KBM-7 (cell line): ENCODE results near the gene SFXN1.
"Not testable (repeated sequence)": the region's sequence is repeated elsewhere in the genome, so short reads cannot be mapped to it uniquely, and the experiment has no call there.

Source experiments
- DNase-seq: peaks from one replicate; pipeline ENCODE4 v3.0.0-alpha.2; 2015
- in situ Hi-C: fragments of 300-500 bp; cut with MboI; formaldehyde crosslinking; loops from 2 replicates; pipeline ENCODE4 v1.14.3; 2020; ENCODE audit warnings: low sequenced_read_pairs, low pct_unique_long_range_greater_than_20kb, mixed read lengths

SFXN1 gene

GRCh38 chr5:175487514-175488222 is 9.3 kb downstream of the SFXN1 start:
- in situ Hi-C loops, result no loop called here
- DNase-seq, result no peak

DNA sequence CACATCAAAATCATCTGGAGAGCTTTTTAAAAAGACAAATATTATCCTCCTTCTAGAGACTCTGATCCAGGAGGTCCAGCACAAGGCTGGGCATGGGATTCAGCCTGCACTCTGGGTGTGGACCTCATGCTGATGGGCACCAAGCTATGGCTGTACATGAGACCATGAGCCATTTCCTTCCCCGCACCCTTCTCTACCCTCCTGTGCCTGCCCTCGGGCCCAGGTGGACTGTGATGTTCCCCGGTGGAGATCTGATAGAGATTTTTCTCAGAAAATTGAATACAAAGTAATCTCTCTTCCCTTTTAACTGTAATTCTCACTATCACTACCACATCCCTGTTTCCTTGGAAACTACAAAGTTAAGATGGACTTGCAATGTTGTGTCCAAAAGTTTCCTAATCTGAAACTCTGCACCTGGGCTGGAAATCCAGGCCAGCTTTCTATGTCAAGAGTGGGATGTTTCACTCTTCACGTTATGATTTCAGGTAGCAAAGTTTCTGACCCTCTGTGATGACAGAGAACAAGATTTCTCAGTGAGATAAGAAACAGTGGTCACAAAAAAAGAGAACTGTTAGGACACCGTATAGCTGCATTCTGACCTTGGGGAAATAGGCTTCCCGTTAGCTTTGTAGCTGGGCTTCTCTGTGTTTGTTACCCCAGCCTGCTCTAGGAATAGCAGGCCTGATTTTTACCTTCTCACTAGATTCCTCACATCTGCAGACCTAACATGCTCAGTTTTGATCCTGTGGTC is 11.5 kb downstream of the SFXN1 start:
- peak; percentile 30 for DNase-seq

DNA sequence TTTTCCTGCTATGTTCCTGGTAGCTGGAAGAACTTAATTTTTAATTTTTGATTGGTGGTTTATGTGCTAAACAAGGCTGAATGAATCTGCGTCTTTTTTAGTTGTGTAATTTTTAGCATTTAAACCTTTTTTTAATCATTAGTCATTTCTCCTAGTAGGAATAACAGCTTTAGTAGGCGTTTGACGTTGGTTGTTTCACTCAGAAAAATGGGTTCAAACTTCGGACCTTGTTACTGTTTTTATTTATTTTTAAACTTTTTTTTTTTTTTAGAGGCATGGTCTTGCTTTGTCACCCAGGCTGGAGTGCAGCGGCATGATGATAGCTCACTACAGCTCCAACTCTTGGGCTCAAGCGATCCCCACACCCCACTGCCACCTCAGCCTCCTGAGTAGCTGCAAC is 12.9 kb downstream of the SFXN1 start:
- in situ Hi-C loops, result no loop called here
- no peak for DNase-seq

More for the DNA sequence above, 11.5 kb downstream of the SFXN1 start:
- in situ Hi-C loops, result no loop called here

DNA sequence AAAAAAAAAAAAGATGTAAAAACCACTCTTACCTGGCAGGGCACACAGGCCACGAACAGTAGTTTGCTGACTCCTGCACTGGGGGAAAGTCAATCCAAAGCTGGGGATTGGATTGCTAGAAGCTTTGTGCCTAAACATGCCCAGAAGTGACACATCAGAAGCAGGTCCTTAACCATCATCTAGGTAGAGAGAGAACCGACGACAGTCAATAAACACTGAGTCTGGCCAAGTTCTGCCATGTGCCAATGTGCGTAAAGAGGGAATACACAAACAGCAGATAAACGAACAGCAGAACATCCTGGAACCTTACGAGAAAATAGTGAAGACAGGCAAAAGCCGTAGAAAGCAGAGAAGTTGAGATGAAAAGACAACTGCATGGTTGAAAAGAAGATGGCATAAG is 14.9 kb downstream of the SFXN1 start:
- in situ Hi-C loops, result no loop called here
- DNase-seq, result no peak

DNA sequence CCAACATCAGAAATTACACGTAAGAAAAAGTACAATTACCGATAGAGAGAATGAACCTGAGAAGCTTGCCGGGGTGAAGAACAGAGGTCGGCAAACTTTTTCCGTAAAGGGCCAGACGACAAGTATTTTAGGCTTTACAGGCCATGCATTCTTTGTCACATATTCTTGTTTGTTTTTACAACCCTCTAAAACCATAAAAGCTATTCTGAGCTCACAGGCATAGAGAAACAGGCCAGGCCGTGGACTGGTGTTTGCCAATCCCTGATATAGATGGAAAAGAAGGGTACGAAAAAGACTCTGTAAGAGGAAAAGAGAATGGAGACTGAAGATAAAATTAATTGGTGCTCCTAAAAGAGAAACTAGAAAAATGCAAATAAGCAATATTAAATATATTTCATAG is 15.4 kb downstream of the SFXN1 start:
- in situ Hi-C loops, result no loop called here
- no peak for DNase-seq

DNA sequence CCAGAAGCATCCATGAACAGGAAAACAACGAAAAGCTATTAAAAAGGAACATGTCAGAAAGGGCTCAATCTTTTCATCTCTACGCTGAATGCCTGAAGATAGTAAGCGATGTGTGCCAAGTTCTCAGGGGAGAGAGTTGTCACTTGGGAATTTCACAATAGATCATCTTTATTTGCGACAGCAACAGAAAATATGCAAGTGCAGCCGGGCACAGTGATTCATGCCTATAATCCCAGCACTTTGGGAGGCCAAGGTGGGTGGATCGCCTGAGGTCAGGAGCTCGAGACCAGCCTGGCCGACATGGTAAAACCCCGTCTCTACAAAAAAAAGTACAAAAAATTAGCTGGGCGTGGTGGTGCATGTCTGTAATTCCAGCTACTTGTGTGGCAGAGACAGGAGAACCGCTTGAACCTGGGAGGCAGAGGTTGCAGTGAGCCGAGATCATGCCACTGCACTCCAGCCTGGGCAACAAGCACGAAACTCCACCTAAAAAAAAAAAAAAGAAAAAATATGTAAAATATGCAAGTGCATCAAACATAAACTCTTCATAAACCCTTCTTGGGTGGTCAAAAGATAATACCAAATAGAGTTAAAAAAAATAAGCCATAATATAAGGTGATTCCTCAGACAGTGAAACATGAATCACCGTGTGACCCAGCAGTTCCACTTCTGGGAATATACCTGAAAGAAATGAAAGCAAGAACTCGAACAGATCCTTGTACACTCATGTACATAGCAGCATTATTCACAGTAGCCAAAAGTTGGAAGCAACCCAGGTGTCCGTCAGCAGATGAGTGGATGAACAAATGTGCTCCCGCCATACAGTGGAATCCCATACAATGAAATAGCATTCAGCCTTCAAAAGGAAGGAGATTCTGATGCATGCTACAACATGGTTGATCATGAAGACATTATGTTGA is 16.2 kb downstream of the SFXN1 start:
- DNase-seq, result no peak
- in situ Hi-C loops, result no loop called here

- DNase-seq, result no peak
- in situ Hi-C loops, result no loop called here
These were observed 23.4 kb downstream of the SFXN1 start for GRCh38 chr5:175501759-175502158.

- in situ Hi-C loops, DNase-seq: not testable (repeated sequence)
These were observed 29.3 kb downstream of the SFXN1 start for GRCh38 chr5:175507671-175508070.

DNA sequence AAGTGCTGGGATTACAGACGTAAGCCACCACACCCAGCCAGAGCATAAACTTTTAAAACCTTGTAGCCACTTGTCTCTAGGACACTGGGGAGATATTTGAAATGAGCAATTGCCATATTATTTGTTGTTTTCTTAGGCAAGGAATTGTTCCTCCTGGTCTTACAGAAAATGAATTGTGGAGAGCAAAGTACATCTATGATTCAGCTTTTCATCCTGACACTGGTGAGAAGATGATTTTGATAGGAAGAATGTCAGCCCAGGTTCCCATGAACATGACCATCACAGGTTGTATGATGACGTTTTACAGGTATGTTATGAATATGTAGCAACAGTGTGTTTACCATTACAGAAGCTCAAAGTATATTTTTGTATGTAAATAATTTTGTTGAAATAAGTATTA is 30.5 kb downstream of the SFXN1 start:
- in situ Hi-C loops, result no loop called here

GRCh38 chr5:175513297-175513696 is 34.9 kb downstream of the SFXN1 start:
- no peak for DNase-seq
- in situ Hi-C loops, result no loop called here

More for the DNA sequence above, 30.5 kb downstream of the SFXN1 start:
- DNase-seq, result no peak

GRCh38 chr5:175513726-175514125 is 35.4 kb downstream of the SFXN1 start:
- in situ Hi-C loops, result no loop called here
- no peak for DNase-seq

GRCh38 chr5:175516933-175517823 is 38.8 kb downstream of the SFXN1 start:
- DNase-seq, result no peak
- in situ Hi-C loops, result no loop called here

GRCh38 chr5:175517824-175518450 is 39.6 kb downstream of the SFXN1 start:
- in situ Hi-C loops, result no loop called here
- no peak for DNase-seq

DNA sequence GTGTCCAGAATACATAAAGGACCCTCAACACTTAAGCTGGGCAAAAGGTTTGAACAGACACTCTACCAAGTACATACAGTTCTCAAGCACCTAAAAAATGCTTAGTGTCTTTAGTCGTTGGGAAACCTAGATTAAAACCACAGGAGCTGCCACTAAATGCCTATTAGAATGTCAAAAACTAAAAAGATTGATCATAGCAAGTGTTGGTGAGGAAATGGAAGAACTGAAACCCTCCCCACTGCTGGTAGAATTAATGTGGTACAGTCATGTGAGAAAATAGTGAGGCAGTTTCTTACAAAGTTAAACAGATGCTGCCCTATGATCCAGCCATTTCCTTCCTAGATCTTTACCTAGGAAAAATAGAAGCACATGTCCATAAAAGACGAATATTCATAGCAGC is 40.6 kb downstream of the SFXN1 start:
- no peak for DNase-seq
- in situ Hi-C loops, result no loop called here

DNA sequence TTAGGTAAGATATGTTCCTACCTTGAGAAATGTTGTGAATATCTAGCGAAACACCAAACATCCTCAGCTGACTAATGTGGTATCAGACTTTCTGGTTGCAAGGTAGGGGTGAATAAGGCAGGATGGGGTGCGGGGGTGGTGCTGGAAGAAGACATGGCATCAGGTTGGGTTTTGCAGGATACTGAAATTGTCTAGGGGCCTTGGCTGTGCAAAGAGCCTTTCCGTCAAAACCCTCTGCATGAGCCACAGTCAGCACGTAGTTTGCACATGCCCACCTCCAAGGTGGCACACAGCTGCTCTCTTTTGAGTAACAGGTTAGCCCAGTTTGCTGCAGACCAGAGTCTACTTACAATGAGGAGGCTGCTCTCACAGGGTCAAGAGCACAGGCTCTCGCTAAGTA is 42.0 kb downstream of the SFXN1 start:
- no peak for DNase-seq
- in situ Hi-C loops, result no loop called here

DNA sequence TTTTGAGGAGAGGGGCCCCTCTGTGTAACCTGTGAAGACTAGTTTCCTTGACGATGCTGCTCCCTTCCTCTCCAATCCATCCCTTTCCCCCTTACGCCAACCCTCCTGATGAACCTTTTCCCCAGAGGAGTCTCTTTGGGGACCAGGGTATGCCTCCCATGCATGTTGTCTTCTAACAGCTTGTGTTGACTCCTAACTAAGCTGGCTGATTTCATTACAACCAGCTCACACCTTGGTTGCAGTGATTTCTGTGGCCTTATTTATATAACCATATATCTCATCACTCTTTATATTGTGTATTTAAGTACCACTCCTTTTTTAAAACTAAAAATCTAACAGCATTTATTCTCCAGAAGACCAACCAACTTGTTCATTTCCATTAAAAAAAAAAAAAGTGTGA is 42.5 kb downstream of the SFXN1 start:
- no peak for DNase-seq
- in situ Hi-C loops, result no loop called here

GRCh38 chr5:175521313-175521833 is 43.0 kb downstream of the SFXN1 start:
- in situ Hi-C loops, result no loop called here

GRCh38 chr5:175523292-175523691 is 44.9 kb downstream of the SFXN1 start:
- DNase-seq, result no peak
- in situ Hi-C loops, result no loop called here

More at GRCh38 chr5:175521313-175521833, 43.0 kb downstream of the SFXN1 start:
- DNase-seq, result no peak
